GM20431 (cell line): ENCODE results near the gene TULP3.

Source experiments
- in situ Hi-C: fragments of 300-500 bp; cut with MseI, MboI; formaldehyde crosslinking; loops from one replicate; pipeline ENCODE4 v1.15.0; 2020; ENCODE audit warnings: low sequenced_read_pairs; ENCODE audit not compliant: unreplicated experiment

Gene TULP3

GRCh38 chr12:2963154-2963759 lies 72.6 kb downstream of the TULP3 start:
- in situ Hi-C loops, result no loop called here

GRCh38 chr12:2963760-2964292 lies 73.1 kb downstream of the TULP3 start:
- in situ Hi-C loops, result no loop called here

GRCh38 chr12:2967651-2968050 lies 77.0 kb downstream of the TULP3 start:
- in situ Hi-C loops, result no loop called here

GRCh38 chr12:2970744-2971143 lies 80.1 kb downstream of the TULP3 start:
- in situ Hi-C loops, result no loop called here

GRCh38 chr12:2973566-2973965 lies 82.9 kb downstream of the TULP3 start:
- in situ Hi-C loops, result no loop called here

- in situ Hi-C loops, result no loop called here
These were observed 83.9 kb downstream of the TULP3 start for GRCh38 chr12:2974560-2974971.

- in situ Hi-C loops, result no loop called here
These were observed 85.9 kb downstream of the TULP3 start for GRCh38 chr12:2976581-2976996.

GRCh38 chr12:2977776-2978175 lies 87.1 kb downstream of the TULP3 start:
- in situ Hi-C loops, result no loop called here

GRCh38 chr12:2979806-2980205 lies 89.1 kb downstream of the TULP3 start:
- in situ Hi-C loops, result no loop called here

- in situ Hi-C loops, result no loop called here
These were observed 89.9 kb downstream of the TULP3 start for GRCh38 chr12:2980630-2981029.

- in situ Hi-C loops, result no loop called here
These were observed 91.7 kb downstream of the TULP3 start for GRCh38 chr12:2982361-2982760.

- in situ Hi-C loops, result no loop called here
These were observed 93.6 kb downstream of the TULP3 start for GRCh38 chr12:2984249-2984648.

- in situ Hi-C loops, result no loop called here
These were observed 94.0 kb downstream of the TULP3 start for GRCh38 chr12:2984698-2985097.

- in situ Hi-C loops, result no loop called here
These were observed 96.2 kb downstream of the TULP3 start for GRCh38 chr12:2986876-2987275.

GRCh38 chr12:2988494-2988893 lies 97.8 kb downstream of the TULP3 start:
- in situ Hi-C loops, result no loop called here
